CD8-positive, alpha-beta memory T cell (primary cell): ENCODE data around the gene TXNDC5. TPM values are rescaled to one million over a fixed set of nuclear protein-coding genes. Genes with fewer than 3 reads are reported as not detected.
A peak's percentile ranks its signal among the peaks of the same experiment; 100 is the strongest.

ENCODE experiments used
- CTCF ChIA-PET: fragments of 350-600 bp; sonication (Branson Sonifier 250); formaldehyde crosslinking; loops from one replicate; lab custom pipeline; 2021; ENCODE audit warnings: antibody characterized with exemption; lab: Charles Lee
- POLR2A ChIA-PET: fragments of 350-600 bp; sonication (Branson Sonifier 250); formaldehyde crosslinking; loops from one replicate; lab custom pipeline; 2021; ENCODE audit warnings: antibody characterized with exemption; lab: Charles Lee
- DNase-seq, 5 donors: peaks; one replicate each; pipeline versions ENCODE4 v3.0.0 to v3.0.0-alpha.2; 2020 to 2022; ENCODE audit warnings: mixed read lengths in 1 of 5
- H3K27ac ChIP-seq: one replicate; pipeline ENCODE4 v1.7.0; 2013; ENCODE audit warnings: low read depth, mild to moderate bottlenecking, low read length, moderate library complexity
- H3K27me3 ChIP-seq: 2 replicates; pipeline ENCODE4 v1.7.0; 2013; ENCODE audit warnings: low read length, mild to moderate bottlenecking; ENCODE audit not compliant: insufficient read depth, poor library complexity, severe bottlenecking
- H3K36me3 ChIP-seq: 2 replicates; pipeline ENCODE4 v1.7.0; 2013; ENCODE audit warnings: mild to moderate bottlenecking, low read length, moderate library complexity; ENCODE audit not compliant: insufficient read depth
- H3K4me1 ChIP-seq: 2 replicates; pipeline ENCODE4 v1.7.0; 2013; ENCODE audit warnings: mild to moderate bottlenecking, low read length, moderate library complexity; ENCODE audit not compliant: insufficient read depth
- H3K4me3 ChIP-seq: 2 replicates; pipeline ENCODE4 v1.7.0; 2013; ENCODE audit warnings: mild to moderate bottlenecking, low read length
- H3K9me3 ChIP-seq: 2 replicates; pipeline ENCODE4 v1.7.0; 2013; ENCODE audit warnings: mild to moderate bottlenecking, low read length
- H3K27ac Mint-ChIP-seq, 8 donors: one replicate each; pipeline ENCODE4 v1.8.0; 2020 to 2021; ENCODE audit warnings: mixed read lengths in 8 of 8, mild to moderate bottlenecking in 6 of 8, inconsistent platforms in 3 of 8, moderate library complexity in 3 of 8
- H3K27me3 Mint-ChIP-seq, 2 donors: one replicate each; pipeline ENCODE4 v1.8.0; 2020 to 2021; ENCODE audit warnings: mixed read lengths in 2 of 2, mild to moderate bottlenecking in 1 of 2, moderate library complexity in 1 of 2
- H3K36me3 Mint-ChIP-seq, 3 donors: one replicate each; pipeline ENCODE4 v1.8.0; 2020 to 2021; ENCODE audit warnings: mixed read lengths in 3 of 3, inconsistent platforms in 1 of 3, mild to moderate bottlenecking in 1 of 3
- H3K4me1 Mint-ChIP-seq, 3 donors: one replicate each; pipeline ENCODE4 v1.8.0; 2020 to 2021; ENCODE audit warnings: mixed read lengths in 3 of 3, inconsistent platforms in 1 of 3, mild to moderate bottlenecking in 1 of 3
- H3K4me3 Mint-ChIP-seq, 7 donors: one replicate each; pipeline ENCODE4 v1.8.0; 2020 to 2021; ENCODE audit warnings: mixed read lengths in 7 of 7, mild to moderate bottlenecking in 6 of 7, moderate library complexity in 4 of 7, inconsistent platforms in 2 of 7
- H3K9me3 Mint-ChIP-seq, 5 donors: one replicate each; pipeline ENCODE4 v1.8.0; 2020 to 2022; ENCODE audit warnings: mixed read lengths in 5 of 5, mild to moderate bottlenecking in 3 of 5, moderate library complexity in 2 of 5, inconsistent platforms in 1 of 5
- polyA plus RNA-seq: library from polyadenylated mRNA; unstranded; fragments of 300-500 nt; fragmentation: Illumina TruSeq; gene quantifications from one replicate; pipeline ENCODE4 v1.2.3, GENCODE V29; 2021
- total RNA-seq, 2 experiments: library from RNA; stranded (reverse); gene quantifications; one replicate each; pipeline ENCODE4 v1.2.3, GENCODE V29; 2021

TXNDC5 gene
- 10 to 100 TPM; 77.9 to 79.8 TPM for total RNA-seq
- polyA plus RNA-seq: 34.7 TPM

GRCh38 chr6:7910654-7911344 is at the start of gene TXNDC5:
Gene TXNDC5 (minus strand): TSS chr6:7910788. CDS start chr6:7910776, 12 bp downstream.
- no peaks in the 10 kb centered on the region for H3K36me3 ChIP-seq
- peak within 1 kb of the TSS; percentile 59 for H3K27ac ChIP-seq
- H3K9me3 ChIP-seq: no peaks in the 10 kb centered on the region
- H3K27me3 ChIP-seq: no peaks in the 10 kb centered on the region
- POLR2A ChIA-PET: no interaction called here
- Mint-ChIP-seq H3K27me3 (peaks cover 0 to 1% of the 10 kb centered on the region in 2 donors), H3K4me3 (peak within 1 kb of the TSS; percentile 77 to 88 (median 80)), H3K9me3 (no peaks in the 10 kb centered on the region), H3K4me1 (peaks cover 11 to 14% (median 11%) of the 10 kb centered on the region in 3 donors), H3K36me3 (no peaks in the 10 kb centered on the region), H3K27ac (peak within 1 kb of the TSS in 4 of 8 donors; percentile 14 to 70 (median 59))
- CTCF ChIA-PET: no interaction called here
- DNase-seq: peak; percentile 46 to 66 (median 57)
- peaks cover 16% of the 10 kb centered on the region for H3K4me1 ChIP-seq
- peak within 1 kb of the TSS; percentile 64 for H3K4me3 ChIP-seq

- ChIA-PET POLR2A (no interaction called here), CTCF (no interaction called here)
- DNase-seq: no peak
Measured at GRCh38 chr6:7960141-7960540, 49.6 kb upstream of the TXNDC5 start.

DNA sequence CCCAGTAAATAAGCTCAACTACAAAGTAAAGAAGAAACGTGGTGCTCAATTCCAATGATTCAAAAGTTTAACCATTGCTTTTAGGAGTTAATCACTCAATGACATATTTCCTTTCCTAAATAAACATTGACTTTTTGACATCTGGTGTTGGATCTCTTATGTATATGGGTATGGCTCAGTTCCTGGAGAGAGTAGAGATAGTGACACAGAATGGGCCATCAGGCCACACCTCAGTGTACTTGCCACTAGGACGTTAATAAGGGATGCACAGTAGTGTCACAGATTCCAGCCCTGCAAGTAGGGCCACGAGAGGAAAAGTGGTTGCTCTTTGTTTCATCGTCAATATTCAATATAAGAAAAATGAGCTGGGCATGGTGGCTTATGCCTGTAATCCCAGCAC is 48.9 kb upstream of the TXNDC5 start:
- Histone ChIP-seq H3K4me3 (no peak overlapping the region), H3K4me1 (no peaks in the 10 kb centered on the region), H3K36me3 (no peaks in the 10 kb centered on the region), H3K9me3 (no peaks in the 10 kb centered on the region), H3K27me3 (no peaks in the 10 kb centered on the region), H3K27ac (no peak overlapping the region)
- POLR2A ChIA-PET: no interaction called here
- Mint-ChIP-seq H3K27ac (no peak overlapping the region), H3K4me3 (no peak overlapping the region), H3K9me3 (no peaks in the 10 kb centered on the region), H3K27me3 (peaks cover 0 to 15% of the 10 kb centered on the region in 2 donors), H3K4me1 (peaks cover 0 to 4% (median 0%) of the 10 kb centered on the region in 3 donors), H3K36me3 (no peaks in the 10 kb centered on the region)
- DNase-seq: no peak
- CTCF ChIA-PET: no interaction called here

More at GRCh38 chr6:7960141-7960540, 49.6 kb upstream of the TXNDC5 start:
- Mint-ChIP-seq H3K9me3 (peaks cover 0 to 2% (median 0%) of the 10 kb centered on the region in 5 donors), H3K36me3 (peaks cover 0 to 2% (median 0%) of the 10 kb centered on the region in 3 donors), H3K27ac (no peak overlapping the region), H3K4me1 (peaks cover 0 to 4% (median 0%) of the 10 kb centered on the region in 3 donors), H3K27me3 (peaks cover 0 to 17% of the 10 kb centered on the region in 2 donors), H3K4me3 (no peak overlapping the region)
- Histone ChIP-seq H3K27ac (no peak overlapping the region), H3K4me3 (no peak overlapping the region), H3K4me1 (no peaks in the 10 kb centered on the region), H3K27me3 (no peaks in the 10 kb centered on the region), H3K36me3 (no peaks in the 10 kb centered on the region), H3K9me3 (no peaks in the 10 kb centered on the region)

DNA sequence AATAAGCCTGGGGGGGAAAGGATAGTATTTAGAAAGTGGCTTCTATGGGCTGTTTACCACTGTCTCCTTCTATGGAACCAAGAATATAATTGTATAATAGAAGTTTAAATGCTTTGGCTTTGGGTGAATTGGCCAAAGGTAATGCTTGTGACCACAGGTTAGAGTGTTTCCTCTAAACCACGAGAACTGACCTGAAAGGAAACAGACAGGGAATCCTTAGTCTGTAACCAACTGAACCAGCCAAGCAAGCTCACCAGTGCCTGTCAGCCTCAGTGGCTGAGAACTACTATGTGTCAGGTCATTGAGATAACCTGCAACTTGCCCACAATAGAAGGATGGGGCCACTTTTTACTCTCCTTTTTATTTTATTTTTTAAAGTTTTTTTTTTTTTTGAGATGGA is 47.9 kb upstream of the TXNDC5 start:
- Histone ChIP-seq H3K4me3 (no peak overlapping the region), H3K27ac (no peak overlapping the region), H3K9me3 (no peaks in the 10 kb centered on the region), H3K4me1 (no peaks in the 10 kb centered on the region), H3K36me3 (no peaks in the 10 kb centered on the region), H3K27me3 (no peaks in the 10 kb centered on the region)
- CTCF ChIA-PET: no interaction called here
- H3K9me3 Mint-ChIP-seq: no peaks in the 10 kb centered on the region
- peaks cover 0 to 12% of the 10 kb centered on the region in 2 donors for H3K27me3 Mint-ChIP-seq
- peak overlapping the region in 1 of 8 donors; percentile 36 for H3K27ac Mint-ChIP-seq
- no peak for DNase-seq
- H3K4me1 Mint-ChIP-seq: peaks cover 0 to 4% (median 0%) of the 10 kb centered on the region in 3 donors
- no peak overlapping the region for H3K4me3 Mint-ChIP-seq
- no peaks in the 10 kb centered on the region for H3K36me3 Mint-ChIP-seq
- POLR2A ChIA-PET: no interaction called here

DNA sequence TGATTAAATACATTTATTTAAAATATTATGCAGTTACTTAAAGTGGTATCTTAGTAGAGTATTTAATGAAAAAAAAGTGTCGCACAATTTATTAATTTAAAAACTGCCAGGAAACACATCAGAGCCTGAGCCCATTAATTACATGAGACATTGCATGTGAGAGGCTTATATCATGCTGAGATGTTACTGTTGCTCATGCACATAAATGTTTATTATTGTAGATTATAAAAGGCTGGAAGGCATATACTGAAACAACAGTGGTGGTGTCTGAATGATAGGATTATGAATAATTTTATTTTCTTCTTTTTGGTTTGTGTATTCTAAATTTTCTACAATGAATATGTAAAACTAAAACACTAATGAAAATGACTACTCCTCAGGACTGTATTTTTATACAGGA is 45.7 kb upstream of the TXNDC5 start:
- Mint-ChIP-seq H3K4me1 (no peaks in the 10 kb centered on the region), H3K4me3 (no peak overlapping the region), H3K27me3 (peaks cover 2 to 13% of the 10 kb centered on the region in 2 donors), H3K9me3 (peaks cover 0 to 5% (median 0%) of the 10 kb centered on the region in 5 donors), H3K27ac (no peak overlapping the region), H3K36me3 (peaks cover 0 to 4% (median 0%) of the 10 kb centered on the region in 3 donors)
- Histone ChIP-seq H3K9me3 (no peaks in the 10 kb centered on the region), H3K4me3 (no peak overlapping the region), H3K4me1 (no peaks in the 10 kb centered on the region), H3K27ac (no peak overlapping the region), H3K36me3 (no peaks in the 10 kb centered on the region), H3K27me3 (no peaks in the 10 kb centered on the region)
- DNase-seq: no peak
- CTCF ChIA-PET: no interaction called here
- POLR2A ChIA-PET: no interaction called here

- H3K27ac ChIP-seq: no peak overlapping the region
- H3K27ac Mint-ChIP-seq: no peak overlapping the region
- POLR2A ChIA-PET: no interaction called here
- no peak overlapping the region for H3K4me3 ChIP-seq
- no peaks in the 10 kb centered on the region for H3K4me1 ChIP-seq
- H3K4me3 Mint-ChIP-seq: no peak overlapping the region
- H3K9me3 ChIP-seq: no peaks in the 10 kb centered on the region
- no peaks in the 10 kb centered on the region for H3K4me1 Mint-ChIP-seq
- CTCF ChIA-PET: no interaction called here
- H3K9me3 Mint-ChIP-seq: peaks cover 0 to 6% (median 1%) of the 10 kb centered on the region in 5 donors
- peaks cover 2 to 20% of the 10 kb centered on the region in 2 donors for H3K27me3 Mint-ChIP-seq
- no peaks in the 10 kb centered on the region for H3K27me3 ChIP-seq
- H3K36me3 Mint-ChIP-seq: peaks cover 0 to 4% (median 2%) of the 10 kb centered on the region in 3 donors
- H3K36me3 ChIP-seq: no peaks in the 10 kb centered on the region
- no peak for DNase-seq
Measured at GRCh38 chr6:7954477-7955200, 44.1 kb upstream of the TXNDC5 start.

DNA sequence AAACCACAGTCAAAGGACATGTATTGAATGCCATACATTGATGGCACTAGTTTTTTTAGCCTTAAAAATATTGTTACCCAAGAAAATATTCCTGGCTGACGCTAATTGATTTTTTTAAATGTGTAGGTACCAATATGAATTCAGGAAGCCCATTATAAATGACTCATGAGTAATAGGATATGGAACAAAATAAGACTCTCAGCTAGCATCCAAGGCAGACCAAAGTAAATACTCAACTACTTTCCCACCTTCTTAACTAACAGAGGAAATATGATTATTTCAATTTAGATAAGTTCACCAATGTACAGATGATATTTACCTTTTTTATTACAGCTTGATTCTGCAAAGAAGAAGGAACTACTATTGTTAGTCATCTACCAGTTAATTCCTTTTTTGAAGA is 43.2 kb upstream of the TXNDC5 start:
- Histone ChIP-seq H3K9me3 (no peaks in the 10 kb centered on the region), H3K36me3 (no peaks in the 10 kb centered on the region), H3K27me3 (no peaks in the 10 kb centered on the region), H3K4me3 (no peak overlapping the region), H3K4me1 (no peaks in the 10 kb centered on the region), H3K27ac (no peak overlapping the region)
- peaks cover 0 to 7% (median 4%) of the 10 kb centered on the region in 3 donors for H3K36me3 Mint-ChIP-seq
- no peaks in the 10 kb centered on the region for H3K4me1 Mint-ChIP-seq
- ChIA-PET POLR2A (no interaction called here), CTCF (no interaction called here)
- no peak overlapping the region for H3K4me3 Mint-ChIP-seq
- H3K27me3 Mint-ChIP-seq: peaks cover 5 to 27% of the 10 kb centered on the region in 2 donors
- H3K9me3 Mint-ChIP-seq: peaks cover 0 to 12% (median 5%) of the 10 kb centered on the region in 5 donors
- DNase-seq: no peak
- H3K27ac Mint-ChIP-seq: no peak overlapping the region

DNA sequence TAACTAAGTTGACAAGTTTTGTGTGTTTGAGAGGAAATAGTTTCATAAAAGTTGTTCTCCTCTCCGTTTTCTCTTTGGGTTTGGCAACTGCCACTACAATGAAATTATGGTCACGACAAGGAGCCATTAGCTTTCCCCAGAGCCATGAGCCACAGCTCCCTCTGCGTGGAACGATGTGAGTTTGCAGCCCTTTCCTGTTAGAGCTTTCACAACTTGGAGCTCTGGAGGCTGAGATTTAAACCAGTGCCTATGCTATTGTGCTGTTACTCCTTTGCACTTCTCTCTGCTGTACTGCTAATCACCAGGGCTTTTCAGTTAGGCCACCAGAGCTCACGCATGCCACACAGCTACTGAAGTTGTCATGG is 29.3 kb upstream of the TXNDC5 start:
- peaks cover 19 to 21% of the 10 kb centered on the region in 2 donors for H3K27me3 Mint-ChIP-seq
- CTCF ChIA-PET: no interaction called here

More for the DNA sequence above, 29.3 kb upstream of the TXNDC5 start:
- no peak for DNase-seq
- Histone ChIP-seq H3K36me3 (no peaks in the 10 kb centered on the region), H3K27me3 (peaks cover 4% of the 10 kb centered on the region), H3K9me3 (no peaks in the 10 kb centered on the region), H3K4me3 (no peak overlapping the region), H3K27ac (no peak overlapping the region), H3K4me1 (no peaks in the 10 kb centered on the region)
- Mint-ChIP-seq H3K4me1 (no peaks in the 10 kb centered on the region), H3K4me3 (no peak overlapping the region), H3K27ac (no peak overlapping the region), H3K9me3 (peaks cover 0 to 6% (median 3%) of the 10 kb centered on the region in 5 donors), H3K36me3 (no peaks in the 10 kb centered on the region)
- POLR2A ChIA-PET: no interaction called here
